PC-3 (cell line): ENCODE data around the gene CCNJL. TPM values are rescaled to one million over a fixed set of nuclear protein-coding genes. Genes with fewer than 3 reads are reported as not detected.

Source experiments
- ATAC-seq: fragments of 200-7000 bp; cut with Tn5 transposase; 2 replicates; pipeline ENCODE4 v1.9.1; 2020; ENCODE audit warnings: mild to moderate bottlenecking, moderate library complexity
- BruUV-seq: library from RNA; stranded (reverse); fragments of 400-500 nt; replicated peaks from 2 replicates; lab custom pipeline; 2021; lab: Mats Ljungman, UMichigan
- CTCF ChIA-PET: fragments of 300-600 bp; sonication (Branson Sonifier 250); formaldehyde crosslinking; loops from one replicate; lab custom pipeline; 2022; ENCODE audit warnings: antibody characterized with exemption; lab: Charles Lee
- POLR2A ChIA-PET: fragments of 300-600 bp; sonication (Branson Sonifier 250); formaldehyde crosslinking; loops from one replicate; lab custom pipeline; 2022; ENCODE audit warnings: antibody characterized with exemption; ENCODE audit not compliant: unreplicated experiment; lab: Charles Lee
- DNase-seq: peaks from one replicate; pipeline ENCODE4 v3.0.0-alpha.2; 2015
- H2AFZ ChIP-seq: fragments of 300-600 bp; sonication (generic); 2 replicates; pipeline ENCODE4 v1.6.0; 2016; ENCODE audit warnings: antibody characterized with exemption, low read length
- H3F3A ChIP-seq: fragments of 300-600 bp; sonication (generic); one replicate; pipeline ENCODE4 v1.6.0; 2017; ENCODE audit warnings: antibody characterized with exemption, low read length, control low read depth, mild to moderate bottlenecking; ENCODE audit not compliant: unreplicated experiment
- H3K27ac ChIP-seq: fragments of 300-600 bp; sonication (generic); 2 replicates; pipeline ENCODE4 v1.5.1; 2016; ENCODE audit warnings: mild to moderate bottlenecking, low read length
- H3K27me3 ChIP-seq: fragments of 300-600 bp; sonication (generic); 2 replicates; pipeline ENCODE4 v1.6.1; 2016; ENCODE audit warnings: low read length, mixed read lengths
- H3K36me3 ChIP-seq: fragments of 300-600 bp; sonication (generic); 2 replicates; pipeline ENCODE4 v1.6.1; 2016; ENCODE audit warnings: low read depth, mixed run types, low read length, mixed read lengths
- H3K4me1 ChIP-seq: fragments of 300-600 bp; sonication (generic); 2 replicates; pipeline ENCODE4 v1.5.1; 2016; ENCODE audit warnings: low read length; ENCODE audit not compliant: insufficient read depth
- H3K4me2 ChIP-seq: fragments of 300-600 bp; sonication (generic); 2 replicates; pipeline ENCODE4 v1.6.0; 2016; ENCODE audit warnings: low read length
- H3K4me3 ChIP-seq: fragments of 300-600 bp; sonication (generic); 2 replicates; pipeline ENCODE4 v1.5.1; 2016; ENCODE audit warnings: mild to moderate bottlenecking, low read length, mixed read lengths
- H3K79me2 ChIP-seq: fragments of 300-600 bp; sonication (generic); 2 replicates; pipeline ENCODE4 v1.6.1; 2017; ENCODE audit warnings: low read length, mixed read lengths
- H3K9ac ChIP-seq: fragments of 300-600 bp; sonication (generic); 2 replicates; pipeline ENCODE4 v1.6.0; 2016; ENCODE audit warnings: mild to moderate bottlenecking, low read length
- H3K9me2 ChIP-seq: fragments of 300-600 bp; sonication (generic); replicated peaks from 2 replicates; pipeline ENCODE4 v1.6.1; 2016; ENCODE audit warnings: mixed run types, low read length, mixed read lengths
- H3K9me3 ChIP-seq: fragments of 300-600 bp; sonication (generic); 2 replicates; pipeline ENCODE4 v1.6.1; 2016; ENCODE audit warnings: low read length, mixed read lengths
- H4K20me1 ChIP-seq: fragments of 300-600 bp; sonication (generic); 2 replicates; pipeline ENCODE4 v1.6.1; 2016; ENCODE audit warnings: low read length, mixed read lengths
- CTCF ChIP-seq: fragments of 300-600 bp; sonication (generic); conservative IDR thresholded peaks from 2 replicates; pipeline ENCODE4 v1.5.1; 2017; ENCODE audit warnings: antibody characterized with exemption, low read depth, mild to moderate bottlenecking, low read length
- EZH2 ChIP-seq: fragments of 300-600 bp; sonication (generic); IDR thresholded peaks from one replicate; pipeline ENCODE4 v1.6.1; 2017; ENCODE audit warnings: antibody characterized with exemption, mild to moderate bottlenecking, low read length; ENCODE audit not compliant: unreplicated experiment
- EZH2phosphoT487 ChIP-seq: fragments of 300-600 bp; sonication (generic); IDR thresholded peaks from 2 replicates; pipeline ENCODE4 v1.6.1; 2018; ENCODE audit warnings: mild to moderate bottlenecking, antibody characterized with exemption, low read length, borderline replicate concordance
- intact Hi-C: fragments of 100-400 bp; cut with micrococcal nuclease; formaldehyde crosslinking; loops from 2 replicates; pipeline ENCODE4 v1.9.0; 2023
- total RNA-seq: library from RNA; depleted of rRNA; stranded (reverse); fragments of >200 nt; gene quantifications from 2 replicates; pipeline ENCODE4 v1.2.3, GENCODE V29; 2014

CCNJL gene
- total RNA-seq, 1 experiment from 2014 or later: 7.7 TPM

- no peak for TF ChIP-seq EZH2
- TF ChIP-seq CTCF: no peak
- no peak for TF ChIP-seq EZH2phosphoT487
- Histone ChIP-seq H3K36me3 (no peaks in the 10 kb centered on the region), H2AFZ (no peak overlapping the region), H4K20me1 (no peaks in the 10 kb centered on the region), H3F3A (no peaks in the 10 kb centered on the region), H3K27me3 (no peaks in the 10 kb centered on the region), H3K9me3 (no peaks in the 10 kb centered on the region), H3K9ac (no peak overlapping the region), H3K79me2 (no peaks in the 10 kb centered on the region), H3K9me2 (no peaks in the 10 kb centered on the region), H3K4me3 (no peak overlapping the region), H3K4me1 (no peaks in the 10 kb centered on the region), H3K4me2 (no peak overlapping the region), H3K27ac (no peak overlapping the region)
- no peak for ATAC-seq
- intact Hi-C loops: no loop called here
- no TSS peak for BruUV-seq
- POLR2A ChIA-PET: no interaction called here
- no peak for DNase-seq
- CTCF ChIA-PET: no interaction called here
Measured at GRCh38 chr5:160269017-160269416, 43.3 kb downstream of the CCNJL start.

DNA sequence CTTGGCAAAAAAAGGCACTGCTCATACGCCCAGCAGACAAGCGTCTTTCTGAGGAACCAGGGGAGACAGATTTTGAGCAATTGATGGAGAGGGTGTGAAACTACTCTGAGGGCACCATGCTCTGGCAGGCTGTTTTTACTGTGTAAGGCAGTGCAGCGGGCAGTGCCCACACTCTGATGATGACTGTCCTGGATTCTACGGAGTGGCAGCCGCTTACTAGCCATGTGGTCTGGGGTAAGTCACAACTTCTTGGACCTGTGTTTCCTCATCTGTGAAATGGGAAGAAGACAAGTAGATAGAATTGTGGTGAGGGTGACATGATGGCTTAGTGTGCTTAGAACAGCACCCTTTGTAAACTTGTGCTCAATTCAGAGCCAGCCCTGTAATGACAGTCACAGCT, 44.2 kb downstream of the CCNJL start:
- no peaks in the 10 kb centered on the region for H3K4me1 ChIP-seq
- BruUV-seq: no TSS peak
- H3K27me3 ChIP-seq: no peaks in the 10 kb centered on the region
- no peak overlapping the region for H3K9ac ChIP-seq
- H3F3A ChIP-seq: no peaks in the 10 kb centered on the region
- ATAC-seq: no peak
- H3K27ac ChIP-seq: no peak overlapping the region
- intact Hi-C loops: no loop called here
- DNase-seq: no peak
- H3K36me3 ChIP-seq: no peaks in the 10 kb centered on the region
- no peaks in the 10 kb centered on the region for H3K9me3 ChIP-seq
- H3K4me2 ChIP-seq: no peak overlapping the region
- TF ChIP-seq EZH2 (no peak), CTCF (no peak), EZH2phosphoT487 (no peak)
- no peaks in the 10 kb centered on the region for H4K20me1 ChIP-seq
- no peak overlapping the region for H2AFZ ChIP-seq
- H3K4me3 ChIP-seq: no peak overlapping the region
- H3K9me2 ChIP-seq: no peaks in the 10 kb centered on the region
- POLR2A ChIA-PET: no interaction called here
- CTCF ChIA-PET: no interaction called here
- no peaks in the 10 kb centered on the region for H3K79me2 ChIP-seq

DNA sequence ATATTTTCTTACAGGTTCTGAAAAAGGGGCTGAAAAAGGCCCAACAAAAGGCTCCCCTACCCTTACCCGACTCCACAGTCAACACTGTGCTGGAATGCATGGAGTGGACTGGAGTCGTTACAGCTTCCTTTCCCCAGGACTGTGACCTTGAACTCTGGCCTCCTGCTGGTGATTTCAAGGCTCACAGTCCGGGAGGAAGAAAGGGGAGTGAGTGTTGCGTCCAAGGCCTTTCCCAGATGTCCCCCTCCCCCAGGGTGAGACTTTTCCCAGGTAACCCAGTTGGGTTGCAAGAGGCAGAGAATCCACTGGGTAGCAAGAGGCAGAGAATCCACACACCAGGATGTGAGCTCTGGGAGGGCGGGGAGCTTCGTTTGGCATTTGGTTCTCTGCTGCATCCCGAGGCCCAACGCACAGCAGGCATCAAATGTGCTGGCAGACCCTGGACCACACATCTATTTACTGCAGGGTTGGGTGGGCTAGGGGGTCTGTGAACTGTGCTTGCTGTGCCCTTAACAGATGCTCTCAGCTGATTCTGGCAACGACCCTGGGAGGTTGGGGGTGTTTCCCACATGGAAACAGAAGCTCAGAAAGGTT, 45.5 kb downstream of the CCNJL start:
- Histone ChIP-seq H3K79me2 (no peaks in the 10 kb centered on the region), H4K20me1 (no peaks in the 10 kb centered on the region), H3K27me3 (no peaks in the 10 kb centered on the region), H3K4me3 (no peak overlapping the region), H2AFZ (no peak overlapping the region), H3F3A (no peaks in the 10 kb centered on the region), H3K9ac (no peak overlapping the region), H3K4me2 (no peak overlapping the region), H3K36me3 (no peaks in the 10 kb centered on the region), H3K9me2 (no peaks in the 10 kb centered on the region), H3K27ac (no peak overlapping the region), H3K9me3 (no peaks in the 10 kb centered on the region), H3K4me1 (no peaks in the 10 kb centered on the region)
- no TSS peak for BruUV-seq
- DNase-seq (no peak), ATAC-seq (no peak)
- POLR2A ChIA-PET: no interaction called here
- intact Hi-C loops: no loop called here
- CTCF ChIA-PET: no interaction called here
- TF ChIP-seq EZH2phosphoT487 (no peak), CTCF (no peak)
